ENCODE results near the gene KIF15. TPM values are rescaled to one million over a fixed set of nuclear protein-coding genes. Genes with fewer than 3 reads are reported as not detected.

KIF15 gene
- polyA plus RNA-seq, 2 donors, result 4.2 to 4.3 TPM

DNA sequence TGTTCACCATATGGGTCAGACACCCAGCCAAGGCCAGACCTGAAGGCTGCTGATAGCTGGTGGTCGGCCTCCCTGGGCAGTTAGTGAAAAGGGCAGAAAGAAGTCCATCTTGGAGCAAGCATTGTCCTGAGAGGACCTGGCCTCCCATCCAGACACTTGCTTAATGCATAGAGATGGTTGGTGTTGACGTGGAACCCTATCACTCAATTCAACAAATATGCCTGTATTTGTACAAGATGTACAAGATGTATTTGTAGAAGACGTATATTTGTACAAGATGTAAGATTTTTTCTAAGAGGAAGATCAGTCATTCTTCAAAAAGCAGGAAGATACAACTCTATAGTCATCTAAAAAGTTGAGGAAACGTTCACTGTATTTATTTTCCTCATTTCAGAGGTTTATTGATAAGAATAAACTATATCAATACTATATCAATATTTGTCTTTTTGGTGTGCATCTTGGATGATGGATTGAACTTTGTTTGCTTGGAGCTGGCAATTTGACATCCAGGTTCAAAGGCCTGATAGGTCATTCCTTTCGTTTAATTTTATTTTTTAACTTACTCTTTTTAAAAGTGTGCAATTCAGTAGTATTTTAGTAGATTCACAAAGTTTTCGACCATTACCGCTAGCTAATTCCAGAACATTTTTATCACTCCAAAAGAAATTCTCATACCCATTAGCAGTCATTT is 106.0 kb downstream of the KIF15 start:
- H3K9me3 ChIP-seq (ENCODE audit: control insufficient read depth in 2 of 2, insufficient read depth in 1 of 2, low read depth in 1 of 2, low read length in 1 of 2), result no peaks in the 10 kb centered on the region
- H3K36me3 ChIP-seq (ENCODE audit: control insufficient read depth in 2 of 2, insufficient read depth in 2 of 2, low read length in 1 of 2), result no peaks in the 10 kb centered on the region
- no peak overlapping the region for H3K27ac ChIP-seq (ENCODE audit: low read depth in 2 of 2, low read length in 1 of 2)
- peaks cover 0 to 3% of the 10 kb centered on the region in 2 donors for H3K4me1 ChIP-seq (ENCODE audit: control insufficient read depth in 2 of 2, insufficient read depth in 2 of 2, low read length in 1 of 2)
- H3K27me3 ChIP-seq (ENCODE audit: control insufficient read depth in 1 of 2, insufficient read depth in 2 of 2, low read length in 2 of 2), result no peaks in the 10 kb centered on the region
- no peak overlapping the region for H3K4me3 ChIP-seq (ENCODE audit: low read depth in 1 of 2, low read length in 2 of 2)
- 87 to 93% methylated on average over 7 of the region's 7 CpGs for WGBS, 2 donors

DNA sequence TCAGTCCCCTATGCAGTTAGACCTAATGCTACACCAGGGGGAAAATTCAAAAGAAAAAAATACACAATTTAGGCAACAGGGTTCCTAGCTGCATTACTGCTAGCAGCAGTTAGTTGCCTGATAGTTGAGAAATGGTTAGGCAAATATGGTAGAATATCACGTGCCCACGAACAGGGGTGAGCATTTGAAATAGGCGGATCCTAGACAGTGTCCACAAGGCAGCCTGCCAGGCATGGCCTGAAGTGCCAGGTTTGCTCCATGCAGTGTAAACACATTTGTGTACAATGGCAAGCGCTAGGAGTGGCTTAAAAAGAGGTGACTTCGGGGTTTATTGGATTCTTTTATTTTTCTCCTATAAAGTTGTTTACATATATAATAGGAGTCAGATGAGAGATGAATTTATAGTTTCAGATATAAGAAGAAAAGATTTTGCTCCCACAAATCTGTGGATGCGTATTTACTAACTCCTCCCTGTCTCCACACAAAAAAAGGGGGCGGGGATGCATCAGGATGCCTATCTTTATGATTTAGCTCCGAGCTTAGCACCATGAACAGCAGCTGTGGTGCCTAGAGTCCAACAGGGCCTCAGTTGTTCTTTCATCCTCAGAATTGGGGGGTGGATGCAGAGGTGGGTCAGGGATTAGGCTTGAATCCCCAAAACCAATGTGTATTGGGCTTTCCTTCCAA is 108.9 kb downstream of the KIF15 start:
- Histone ChIP-seq H3K4me1 (ENCODE audit: control insufficient read depth in 2 of 2, insufficient read depth in 2 of 2, low read length in 1 of 2) (no peaks in the 10 kb centered on the region), H3K9me3 (ENCODE audit: control insufficient read depth in 2 of 2, insufficient read depth in 1 of 2, low read depth in 1 of 2, low read length in 1 of 2) (no peaks in the 10 kb centered on the region), H3K27ac (ENCODE audit: low read depth in 2 of 2, low read length in 1 of 2) (no peak overlapping the region), H3K36me3 (ENCODE audit: control insufficient read depth in 2 of 2, insufficient read depth in 2 of 2, low read length in 1 of 2) (no peaks in the 10 kb centered on the region), H3K4me3 (ENCODE audit: low read depth in 1 of 2, low read length in 2 of 2) (no peak overlapping the region), H3K27me3 (ENCODE audit: control insufficient read depth in 1 of 2, insufficient read depth in 2 of 2, low read length in 2 of 2) (no peaks in the 10 kb centered on the region)
- WGBS, 2 donors, result 64 to 67% methylated on average over 8 of the region's 8 CpGs

DNA sequence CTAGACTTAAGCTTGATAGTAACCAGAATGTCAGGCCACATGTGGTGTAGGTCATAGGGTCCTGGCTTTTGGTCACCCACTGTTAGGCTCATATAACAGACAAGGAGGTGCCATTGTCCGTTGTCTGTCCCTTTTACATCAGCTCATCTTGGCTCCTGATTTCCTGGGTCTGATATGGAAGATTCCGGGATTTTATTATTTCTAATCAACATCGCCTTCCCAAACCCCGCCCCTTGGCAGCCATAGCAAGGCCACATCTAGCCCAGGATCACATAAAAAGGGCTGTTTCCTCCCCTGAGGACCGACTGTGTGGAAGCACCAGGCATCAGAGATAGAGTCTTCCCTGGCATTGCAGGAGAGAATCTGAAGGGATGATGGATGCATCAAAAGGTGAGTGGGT is 112.7 kb downstream of the KIF15 start, which contains the start of gene TGM4:
TSS of gene TGM4 (plus strand) at position 301 of the 400 bp plus-strand sequence. CDS start at position 372, 71 bp downstream.
- Histone ChIP-seq H3K27ac (ENCODE audit: low read depth in 2 of 2, low read length in 1 of 2) (no peak within 1 kb of the TSS), H3K4me1 (ENCODE audit: control insufficient read depth in 2 of 2, insufficient read depth in 2 of 2, low read length in 1 of 2) (no peaks in the 10 kb centered on the region), H3K27me3 (ENCODE audit: control insufficient read depth in 1 of 2, insufficient read depth in 2 of 2, low read length in 2 of 2) (no peaks in the 10 kb centered on the region), H3K36me3 (ENCODE audit: control insufficient read depth in 2 of 2, insufficient read depth in 2 of 2, low read length in 1 of 2) (no peaks in the 10 kb centered on the region), H3K4me3 (ENCODE audit: low read depth in 1 of 2, low read length in 2 of 2) (no peak within 1 kb of the TSS), H3K9me3 (ENCODE audit: control insufficient read depth in 2 of 2, insufficient read depth in 1 of 2, low read depth in 1 of 2, low read length in 1 of 2) (no peaks in the 10 kb centered on the region)
- WGBS, 2 donors, result 85 to 87% methylated on average over 5 of the region's 5 CpGs

DNA sequence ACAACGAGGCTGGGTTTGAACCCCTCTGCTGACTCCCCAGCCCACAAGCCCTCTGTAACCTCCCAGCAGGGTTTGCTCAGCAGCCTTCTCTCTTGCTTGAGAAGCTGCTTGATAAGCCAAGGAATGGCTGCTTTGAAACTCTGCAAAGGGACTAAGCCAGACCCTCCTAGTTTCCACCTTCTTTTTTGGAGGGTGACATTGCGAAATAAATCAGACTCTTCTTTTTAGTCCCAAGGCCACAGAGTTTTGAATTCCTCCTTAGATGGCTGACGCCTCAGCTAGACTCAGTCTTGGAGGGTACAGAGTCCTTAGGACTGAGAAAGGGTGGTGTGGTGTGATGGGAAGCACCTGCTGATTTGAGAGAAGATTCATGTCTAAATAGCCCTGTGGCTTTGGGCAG is 114.0 kb downstream of the KIF15 start:
- Histone ChIP-seq H3K27ac (ENCODE audit: low read depth in 2 of 2, low read length in 1 of 2) (no peak overlapping the region), H3K4me3 (ENCODE audit: low read depth in 1 of 2, low read length in 2 of 2) (no peak overlapping the region), H3K9me3 (ENCODE audit: control insufficient read depth in 2 of 2, insufficient read depth in 1 of 2, low read depth in 1 of 2, low read length in 1 of 2) (no peaks in the 10 kb centered on the region), H3K36me3 (ENCODE audit: control insufficient read depth in 2 of 2, insufficient read depth in 2 of 2, low read length in 1 of 2) (no peaks in the 10 kb centered on the region), H3K4me1 (ENCODE audit: control insufficient read depth in 2 of 2, insufficient read depth in 2 of 2, low read length in 1 of 2) (no peaks in the 10 kb centered on the region), H3K27me3 (ENCODE audit: control insufficient read depth in 1 of 2, insufficient read depth in 2 of 2, low read length in 2 of 2) (no peaks in the 10 kb centered on the region)
- 82 to 84% methylated on average over 3 of the region's 3 CpGs for whole genome bisulfite sequencing, 2 donors

DNA sequence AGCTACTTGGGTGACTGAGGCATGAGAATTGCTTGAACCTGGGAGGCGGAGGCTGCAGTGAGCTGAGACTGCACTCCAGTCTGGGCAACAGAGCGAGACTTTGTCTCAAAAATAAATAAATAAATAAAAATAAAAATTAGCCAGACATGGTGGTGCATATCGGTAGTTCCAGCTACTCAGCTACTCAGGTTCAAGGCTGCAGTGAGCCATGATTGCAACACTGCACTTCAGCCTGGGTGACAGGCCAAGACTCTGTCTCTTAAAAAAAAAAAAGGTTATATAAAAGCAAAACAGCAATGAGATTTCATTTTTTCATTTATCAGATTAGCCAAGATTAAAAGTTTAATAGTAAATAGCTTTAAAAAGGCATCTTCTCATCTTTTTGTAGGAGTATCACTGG is 115.7 kb downstream of the KIF15 start:
- H3K36me3 ChIP-seq (ENCODE audit: control insufficient read depth in 2 of 2, insufficient read depth in 2 of 2, low read length in 1 of 2), result no peaks in the 10 kb centered on the region
- WGBS, 2 donors, result 93 to 94% methylated on average over 3 of the region's 3 CpGs
- H3K9me3 ChIP-seq (ENCODE audit: control insufficient read depth in 2 of 2, insufficient read depth in 1 of 2, low read depth in 1 of 2, low read length in 1 of 2), result no peaks in the 10 kb centered on the region
- H3K4me3 ChIP-seq (ENCODE audit: low read depth in 1 of 2, low read length in 2 of 2), result no peak overlapping the region
- no peaks in the 10 kb centered on the region for H3K27me3 ChIP-seq (ENCODE audit: control insufficient read depth in 1 of 2, insufficient read depth in 2 of 2, low read length in 2 of 2)
- H3K4me1 ChIP-seq (ENCODE audit: control insufficient read depth in 2 of 2, insufficient read depth in 2 of 2, low read length in 1 of 2), result no peaks in the 10 kb centered on the region
- no peak overlapping the region for H3K27ac ChIP-seq (ENCODE audit: low read depth in 2 of 2, low read length in 1 of 2)

DNA sequence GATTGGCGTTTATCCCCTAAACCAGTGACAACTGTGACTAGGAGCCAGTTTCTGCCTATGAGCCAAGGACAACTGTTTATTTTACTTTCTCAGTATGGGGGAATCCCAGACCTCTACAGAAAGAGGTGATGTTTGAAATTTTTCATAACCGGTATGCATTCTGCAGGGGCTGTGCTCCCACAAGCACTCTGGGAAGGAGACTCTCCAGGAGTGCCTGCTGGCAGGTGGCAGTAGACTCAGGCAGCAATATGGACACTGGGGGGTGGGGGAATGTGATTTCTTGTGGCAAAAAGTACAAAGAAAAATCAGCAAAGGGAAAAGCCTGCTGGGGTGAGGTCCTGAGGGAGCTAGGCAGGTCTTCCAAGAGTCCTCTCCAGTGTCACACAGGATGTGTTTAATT is 118.7 kb downstream of the KIF15 start:
- no peak overlapping the region for H3K27ac ChIP-seq (ENCODE audit: low read depth in 2 of 2, low read length in 1 of 2)
- 57 to 60% methylated on average over 2 of the region's 2 CpGs for WGBS, 2 donors
- no peaks in the 10 kb centered on the region for H3K9me3 ChIP-seq (ENCODE audit: control insufficient read depth in 2 of 2, insufficient read depth in 1 of 2, low read depth in 1 of 2, low read length in 1 of 2)
- H3K27me3 ChIP-seq (ENCODE audit: control insufficient read depth in 1 of 2, insufficient read depth in 2 of 2, low read length in 2 of 2), result no peaks in the 10 kb centered on the region
- H3K4me1 ChIP-seq (ENCODE audit: control insufficient read depth in 2 of 2, insufficient read depth in 2 of 2, low read length in 1 of 2), result peaks cover 0 to 8% of the 10 kb centered on the region in 2 donors
- H3K4me3 ChIP-seq (ENCODE audit: low read depth in 1 of 2, low read length in 2 of 2), result no peak overlapping the region
- H3K36me3 ChIP-seq (ENCODE audit: control insufficient read depth in 2 of 2, insufficient read depth in 2 of 2, low read length in 1 of 2), result no peaks in the 10 kb centered on the region

DNA sequence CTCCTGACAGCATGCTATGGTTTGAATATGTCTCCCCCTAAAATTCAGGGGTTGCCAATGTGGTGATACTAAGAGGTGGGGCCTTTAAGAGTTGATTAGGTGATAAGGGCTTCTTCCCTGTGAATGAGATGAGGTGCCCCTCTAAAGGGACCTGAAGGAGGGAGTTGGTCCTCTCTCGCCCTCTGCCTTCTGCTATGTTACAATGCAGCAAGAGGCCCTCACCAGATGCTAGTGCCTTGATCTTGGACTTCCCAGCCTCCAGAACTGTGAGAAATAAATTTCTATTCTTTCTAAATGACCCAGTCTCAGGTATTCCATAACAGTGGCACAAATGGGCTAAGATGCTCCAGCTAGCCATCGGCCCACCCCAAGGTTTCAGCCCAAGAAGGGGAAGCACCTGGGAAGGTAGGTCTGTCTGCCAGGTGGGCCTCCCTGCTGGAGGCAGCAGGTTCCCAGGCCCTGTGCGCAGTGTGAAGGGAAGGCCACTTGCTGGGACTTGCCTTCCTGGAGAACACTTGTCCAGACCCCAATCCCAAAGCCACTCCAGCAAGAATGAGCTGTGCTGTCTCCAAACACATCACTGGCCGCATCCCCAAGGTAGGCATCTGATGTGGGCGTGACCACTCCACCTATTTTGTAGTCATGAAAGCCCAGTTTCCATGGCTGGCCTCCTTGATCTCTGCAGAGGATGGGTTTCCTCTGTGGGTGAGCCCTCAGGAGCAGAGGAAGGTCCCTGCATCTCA is 121.8 kb downstream of the KIF15 start:
- Histone ChIP-seq H3K27me3 (ENCODE audit: control insufficient read depth in 1 of 2, insufficient read depth in 2 of 2, low read length in 2 of 2) (no peaks in the 10 kb centered on the region), H3K4me1 (ENCODE audit: control insufficient read depth in 2 of 2, insufficient read depth in 2 of 2, low read length in 1 of 2) (peaks cover 2 to 19% of the 10 kb centered on the region in 2 donors), H3K4me3 (ENCODE audit: low read depth in 1 of 2, low read length in 2 of 2) (no peak overlapping the region), H3K36me3 (ENCODE audit: control insufficient read depth in 2 of 2, insufficient read depth in 2 of 2, low read length in 1 of 2) (no peaks in the 10 kb centered on the region), H3K9me3 (ENCODE audit: control insufficient read depth in 2 of 2, insufficient read depth in 1 of 2, low read depth in 1 of 2, low read length in 1 of 2) (no peaks in the 10 kb centered on the region), H3K27ac (ENCODE audit: low read depth in 2 of 2, low read length in 1 of 2) (peak overlapping the region; percentile 3 to 76)
- WGBS, 2 donors, result 73 to 86% methylated on average over 5 of the region's 5 CpGs

DNA sequence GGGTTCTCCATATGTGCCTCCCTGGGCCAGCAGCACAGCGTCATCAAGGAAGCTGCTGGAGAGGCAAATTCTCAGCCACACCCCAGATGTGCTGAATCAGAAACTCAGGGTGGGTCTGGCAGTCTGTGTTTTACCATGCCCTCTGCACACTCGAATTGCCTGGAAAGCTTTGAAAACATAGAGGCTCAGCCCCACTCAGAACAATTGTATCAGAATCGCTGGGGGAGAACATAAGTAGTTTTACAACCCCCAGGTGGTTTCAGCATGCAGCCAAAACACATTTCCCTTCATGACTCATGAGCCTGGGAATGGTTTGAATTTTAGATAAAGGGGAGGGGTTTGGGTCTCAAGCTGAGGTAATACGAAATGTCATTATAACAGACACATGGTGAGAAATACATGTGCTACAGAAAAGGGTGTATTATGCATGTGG is 122.4 kb downstream of the KIF15 start:
- H3K27ac ChIP-seq (ENCODE audit: low read depth in 2 of 2, low read length in 1 of 2), result peak overlapping the region in 1 of 2 donors; percentile 76
- H3K9me3 ChIP-seq (ENCODE audit: control insufficient read depth in 2 of 2, insufficient read depth in 1 of 2, low read depth in 1 of 2, low read length in 1 of 2), result no peaks in the 10 kb centered on the region
- H3K27me3 ChIP-seq (ENCODE audit: control insufficient read depth in 1 of 2, insufficient read depth in 2 of 2, low read length in 2 of 2), result no peaks in the 10 kb centered on the region
- no peaks in the 10 kb centered on the region for H3K36me3 ChIP-seq (ENCODE audit: control insufficient read depth in 2 of 2, insufficient read depth in 2 of 2, low read length in 1 of 2)
- 22 to 33% methylated on average over 4 of the region's 4 CpGs for WGBS, 2 donors
- peaks cover 2 to 19% of the 10 kb centered on the region in 2 donors for H3K4me1 ChIP-seq (ENCODE audit: control insufficient read depth in 2 of 2, insufficient read depth in 2 of 2, low read length in 1 of 2)
- H3K4me3 ChIP-seq (ENCODE audit: low read depth in 1 of 2, low read length in 2 of 2), result no peak overlapping the region

DNA sequence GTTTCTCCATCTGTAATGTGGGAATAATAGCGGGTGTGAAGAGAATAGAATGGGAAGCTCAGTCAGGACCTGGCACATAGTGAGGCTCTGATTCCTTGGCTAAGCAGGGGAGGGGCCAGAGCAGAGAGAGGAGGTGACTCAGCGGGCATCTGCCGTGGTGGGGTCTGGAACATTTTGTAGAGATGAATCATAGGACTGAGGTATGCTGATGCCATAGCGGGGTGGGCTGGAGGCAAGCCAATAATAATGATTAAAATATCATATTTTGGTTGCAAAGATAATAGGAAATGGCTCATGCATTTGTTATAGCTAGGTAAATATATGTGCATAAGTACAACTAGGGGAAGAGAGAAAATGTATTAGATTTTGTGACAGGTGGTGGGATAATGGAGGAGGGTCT is 124.0 kb downstream of the KIF15 start:
- Histone ChIP-seq H3K36me3 (ENCODE audit: control insufficient read depth in 2 of 2, insufficient read depth in 2 of 2, low read length in 1 of 2) (no peaks in the 10 kb centered on the region), H3K27me3 (ENCODE audit: control insufficient read depth in 1 of 2, insufficient read depth in 2 of 2, low read length in 2 of 2) (no peaks in the 10 kb centered on the region), H3K9me3 (ENCODE audit: control insufficient read depth in 2 of 2, insufficient read depth in 1 of 2, low read depth in 1 of 2, low read length in 1 of 2) (no peaks in the 10 kb centered on the region), H3K4me1 (ENCODE audit: control insufficient read depth in 2 of 2, insufficient read depth in 2 of 2, low read length in 1 of 2) (peaks cover 2 to 19% of the 10 kb centered on the region in 2 donors), H3K4me3 (ENCODE audit: low read depth in 1 of 2, low read length in 2 of 2) (no peak overlapping the region), H3K27ac (ENCODE audit: low read depth in 2 of 2, low read length in 1 of 2) (peak overlapping the region in 1 of 2 donors; percentile 40)
- 27 to 29% methylated on average over 4 of the region's 4 CpGs for WGBS, 2 donors
